AG09319 (cell line): Measurements from ENCODE around the gene PIP4K2B.
"Not testable (repeated sequence)": the region's sequence is repeated elsewhere in the genome, so short reads cannot be mapped to it uniquely, and the experiment has no call there.

ENCODE experiments used
- DNase-seq: peaks from one replicate; pipeline ENCODE4 v3.0.0-alpha.2; 2010; ENCODE audit warnings: low read depth; ENCODE audit errors: extremely low read depth
- CTCF ChIP-seq: IDR thresholded peaks from 2 replicates; pipeline ENCODE4 v1.5.1; 2011; ENCODE audit warnings: low read depth, mild to moderate bottlenecking, inconsistent platforms, low read length, moderate library complexity

Gene PIP4K2B

GRCh38 chr17:38789185-38789584 lies 10.2 kb downstream of the PIP4K2B start:
- no peak for TF ChIP-seq CTCF
- DNase-seq: peak; percentile 40

- not testable (repeated sequence) for DNase-seq
These were observed 11.4 kb downstream of the PIP4K2B start for GRCh38 chr17:38787999-38788398.

- no peak for DNase-seq
- TF ChIP-seq CTCF: no peak
These were observed 13.0 kb downstream of the PIP4K2B start for GRCh38 chr17:38786372-38786771.

- no peak for TF ChIP-seq CTCF
- no peak for DNase-seq
These were observed 16.1 kb downstream of the PIP4K2B start for GRCh38 chr17:38783227-38783626.

- DNase-seq: no peak
- no peak for TF ChIP-seq CTCF
These were observed 19.2 kb downstream of the PIP4K2B start for GRCh38 chr17:38779965-38780752.

GRCh38 chr17:38777641-38778250 lies 21.6 kb downstream of the PIP4K2B start:
- no peak for TF ChIP-seq CTCF
- no peak for DNase-seq

- DNase-seq: no peak
- no peak for TF ChIP-seq CTCF
These were observed 26.1 kb downstream of the PIP4K2B start for GRCh38 chr17:38773258-38773657.
